ENCODE data around the gene KCNH8.

DNA sequence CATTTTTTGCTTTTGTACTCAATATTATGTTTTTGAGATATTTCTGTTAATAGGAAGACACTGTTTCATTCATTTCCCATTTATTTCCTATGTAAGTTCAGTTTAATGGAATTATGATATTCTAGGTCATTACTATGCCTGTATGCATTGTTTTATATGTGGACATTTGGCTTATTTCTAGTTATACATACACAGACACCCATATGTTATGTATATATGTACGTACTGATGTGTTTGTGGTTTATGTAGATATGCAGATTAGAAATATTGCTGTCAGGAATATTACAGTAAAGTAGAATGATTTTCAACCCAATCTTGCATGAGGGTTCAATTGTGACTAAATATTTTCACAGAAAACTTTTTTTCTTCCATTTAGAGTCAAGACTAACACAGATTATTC is 190.5 kb downstream of the KCNH8 start:
- TF ChIP-seq, protein P1, sequence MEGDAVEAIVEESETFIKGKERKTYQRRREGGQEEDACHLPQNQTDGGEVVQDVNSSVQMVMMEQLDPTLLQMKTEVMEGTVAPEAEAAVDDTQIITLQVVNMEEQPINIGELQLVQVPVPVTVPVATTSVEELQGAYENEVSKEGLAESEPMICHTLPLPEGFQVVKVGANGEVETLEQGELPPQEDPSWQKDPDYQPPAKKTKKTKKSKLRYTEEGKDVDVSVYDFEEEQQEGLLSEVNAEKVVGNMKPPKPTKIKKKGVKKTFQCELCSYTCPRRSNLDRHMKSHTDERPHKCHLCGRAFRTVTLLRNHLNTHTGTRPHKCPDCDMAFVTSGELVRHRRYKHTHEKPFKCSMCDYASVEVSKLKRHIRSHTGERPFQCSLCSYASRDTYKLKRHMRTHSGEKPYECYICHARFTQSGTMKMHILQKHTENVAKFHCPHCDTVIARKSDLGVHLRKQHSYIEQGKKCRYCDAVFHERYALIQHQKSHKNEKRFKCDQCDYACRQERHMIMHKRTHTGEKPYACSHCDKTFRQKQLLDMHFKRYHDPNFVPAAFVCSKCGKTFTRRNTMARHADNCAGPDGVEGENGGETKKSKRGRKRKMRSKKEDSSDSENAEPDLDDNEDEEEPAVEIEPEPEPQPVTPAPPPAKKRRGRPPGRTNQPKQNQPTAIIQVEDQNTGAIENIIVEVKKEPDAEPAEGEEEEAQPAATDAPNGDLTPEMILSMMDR (IDR thresholded peaks at IDR 0.05; ENCODE audit: low read depth, low read length, poor library complexity, severe bottlenecking): no peak
- no peak for TF ChIP-seq EZH2phosphoT487 (IDR thresholded peaks at IDR 0.05; ENCODE audit: borderline replicate concordance, low read length)

Data from DOHH2 (cell line).